ENCODE data around the gene DEUP1. TPM values are rescaled to one million over a fixed set of nuclear protein-coding genes. Genes with fewer than 3 reads are reported as not detected.
"Not testable (repeated sequence)": the region's sequence is repeated elsewhere in the genome, so short reads cannot be mapped to it uniquely, and the experiment has no call there.

The DEUP1 gene
- total and polyA plus RNA-seq, 8 donors = 0.34 to 3.8 (median 2.4) TPM

GRCh38 chr11:93444617-93445073 lies 114.1 kb downstream of the DEUP1 start:
- no peak overlapping the region for H3K4me3 ChIP-seq
- ATAC-seq = no peak

GRCh38 chr11:93458286-93458685 lies 127.7 kb downstream of the DEUP1 start:
- no peaks in the 10 kb centered on the region for H3K4me1 ChIP-seq
- TF ChIP-seq CTCF (IDR thresholded peaks at IDR 0.05) = no peak
- ATAC-seq = no peak
- H3K9me3 ChIP-seq = no peaks in the 10 kb centered on the region
- DNase-seq = peak in 1 of 4 donors; percentile 54
- no peak overlapping the region for H3K27ac ChIP-seq
- H3K36me3 ChIP-seq = no peaks in the 10 kb centered on the region
- intact Hi-C loops (cut with DNase I) = no loop called here
- H3K27me3 ChIP-seq = no peaks in the 10 kb centered on the region
- no peak overlapping the region for H3K4me3 ChIP-seq

More at GRCh38 chr11:93444617-93445073, 114.1 kb downstream of the DEUP1 start:
- H3K27me3 ChIP-seq = no peaks in the 10 kb centered on the region
- intact Hi-C loops (cut with DNase I) = no loop called here
- H3K4me1 ChIP-seq = no peaks in the 10 kb centered on the region
- no peak overlapping the region for H3K27ac ChIP-seq
- H3K36me3 ChIP-seq = no peaks in the 10 kb centered on the region
- peaks cover 0 to 6% of the 10 kb centered on the region in 2 donors for H3K9me3 ChIP-seq
- peak in 2 of 4 donors; percentile 38 to 43 for DNase-seq
- TF ChIP-seq CTCF (IDR thresholded peaks at IDR 0.05) = no peak

GRCh38 chr11:93463666-93464065 lies 133.1 kb downstream of the DEUP1 start:
- ATAC-seq; H3K27ac ChIP-seq; H3K36me3 ChIP-seq; DNase-seq; H3K9me3 ChIP-seq; H3K4me3 ChIP-seq; H3K27me3 ChIP-seq; intact Hi-C loops (cut with DNase I); H3K4me1 ChIP-seq: not testable (repeated sequence)

- Histone ChIP-seq H3K4me3 (no peak overlapping the region), H3K27ac (no peak overlapping the region), H3K9me3 (peaks cover 0 to 2% of the 10 kb centered on the region in 2 donors), H3K27me3 (no peaks in the 10 kb centered on the region), H3K36me3 (no peaks in the 10 kb centered on the region), H3K4me1 (no peaks in the 10 kb centered on the region)
- intact Hi-C loops (cut with DNase I) = no loop called here
- ATAC-seq (no peak), DNase-seq (no peak)
- no peak for TF ChIP-seq CTCF (IDR thresholded peaks at IDR 0.05)
Measured at GRCh38 chr11:93464927-93465540, 134.5 kb downstream of the DEUP1 start.

- H3K9me3 ChIP-seq = peaks cover 0 to 2% of the 10 kb centered on the region in 2 donors
- no peaks in the 10 kb centered on the region for H3K4me1 ChIP-seq
- H3K4me3 ChIP-seq = no peak overlapping the region
- ATAC-seq (no peak), DNase-seq (no peak)
- no peaks in the 10 kb centered on the region for H3K27me3 ChIP-seq
- intact Hi-C loops (cut with DNase I) = no loop called here
- TF ChIP-seq CTCF (IDR thresholded peaks at IDR 0.05) = no peak
- H3K36me3 ChIP-seq = no peaks in the 10 kb centered on the region
- H3K27ac ChIP-seq = no peak overlapping the region
Measured at GRCh38 chr11:93467054-93467453, 136.5 kb downstream of the DEUP1 start.

GRCh38 chr11:93468290-93468689 lies 137.7 kb downstream of the DEUP1 start:
- no peak overlapping the region for H3K4me3 ChIP-seq
- H3K27ac ChIP-seq = no peak overlapping the region
- DNase-seq (no peak), ATAC-seq (no peak)
- H3K27me3 ChIP-seq = no peaks in the 10 kb centered on the region
- intact Hi-C loops (cut with DNase I) = no loop called here
- no peaks in the 10 kb centered on the region for H3K36me3 ChIP-seq
- H3K9me3 ChIP-seq = peaks cover 0 to 2% of the 10 kb centered on the region in 2 donors
- TF ChIP-seq CTCF (IDR thresholded peaks at IDR 0.05) = no peak
- H3K4me1 ChIP-seq = no peaks in the 10 kb centered on the region

Measured in left lung (tissue), 10 donors.